ENCODE measurements around the gene FRMD6.

DNA sequence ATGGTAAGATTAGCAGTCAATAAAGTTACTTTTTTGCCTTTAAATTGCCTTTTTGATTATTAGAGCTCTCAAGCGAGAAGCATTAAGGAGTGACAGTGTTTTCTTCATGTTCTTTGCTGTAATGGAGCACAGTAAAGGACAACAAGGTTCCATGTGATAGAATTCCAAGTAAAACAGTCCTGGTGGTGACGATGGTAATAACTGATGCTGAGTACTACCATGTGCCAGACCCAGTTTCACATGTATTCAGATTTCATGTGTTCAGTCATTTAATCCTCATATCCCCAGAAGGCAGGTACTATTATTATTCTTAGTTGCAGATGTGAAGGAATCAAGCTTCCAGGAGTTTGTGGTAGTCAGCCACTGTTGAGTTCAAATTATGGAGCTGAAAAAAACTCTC, 79.0 kb downstream of the FRMD6 start:
- TF ChIP-seq ZNF274 (IDR thresholded peaks at IDR 0.05; ENCODE audit: low read depth, low read length) (no peak), YY1 (IDR thresholded peaks at IDR 0.05; ENCODE audit: insufficient read depth, insufficient read length) (no peak), SUZ12 (IDR thresholded peaks at IDR 0.05; ENCODE audit: extremely low read depth, insufficient read depth, insufficient read length) (no peak)
